Sigmoid colon (tissue), 7 donors: ENCODE measurements around the gene NSFL1C. TPM values are rescaled to one million over a fixed set of nuclear protein-coding genes. Genes with fewer than 3 reads are reported as not detected.

ENCODE experiments used
- DNase-seq: peaks from one replicate; pipeline ENCODE4 v3.0.0-alpha.2; 2019
- H3K27ac ChIP-seq, 4 donors: fragments of 200-600 bp; sonication (generic); one replicate each; pipeline ENCODE4 v1.5.1; 2016 to 2019; ENCODE audit warnings: mild to moderate bottlenecking in 1 of 4
- H3K27me3 ChIP-seq, 3 donors: fragments of 200-600 bp; sonication (generic); one replicate each; pipeline ENCODE4 v1.5.1; 2019; ENCODE audit warnings: mild to moderate bottlenecking in 1 of 3
- H3K36me3 ChIP-seq, 4 donors: fragments of 200-600 bp; sonication (generic); one replicate each; pipeline ENCODE4 v1.5.1; 2016 to 2019
- H3K4me1 ChIP-seq, 4 donors: fragments of 200-600 bp; sonication (generic); one replicate each; pipeline ENCODE4 v1.5.1; 2017 to 2019
- H3K4me3 ChIP-seq, 4 donors: fragments of 200-600 bp; sonication (generic); one replicate each; pipeline ENCODE4 v1.5.1; 2017 to 2019; ENCODE audit warnings: mild to moderate bottlenecking in 2 of 4, moderate library complexity in 1 of 4
- H3K9me3 ChIP-seq, 4 donors: fragments of 200-600 bp in 3 of 4; sonication (generic) in 3 of 4; one replicate each; pipeline versions ENCODE4 v1.5.1 to v1.6.1; 2013 to 2019
- CTCF ChIP-seq, 4 experiments: fragments of 450-650 bp in 3 of 4; fragments of 200-600 bp in 1 of 4; IDR thresholded peaks; one replicate each; pipeline ENCODE4 v1.5.1; 2016 to 2019; ENCODE audit warnings: antibody characterized with exemption in 4 of 4, mild to moderate bottlenecking in 3 of 4, moderate library complexity in 2 of 4
- EP300 ChIP-seq, 4 donors: sonication (generic); formaldehyde crosslinking; IDR thresholded peaks; one replicate each; pipeline ENCODE4 v1.6.1; 2017; ENCODE audit warnings: antibody characterized with exemption in 4 of 4
- POLR2A ChIP-seq, 2 donors: fragments of 450-650 bp; IDR thresholded peaks; one replicate each; pipeline ENCODE4 v1.6.1; 2016; ENCODE audit warnings: antibody characterized with exemption in 2 of 2, mild to moderate bottlenecking in 2 of 2, moderate library complexity in 2 of 2
- POLR2AphosphoS5 ChIP-seq, 4 donors: sonication (generic); formaldehyde crosslinking; IDR thresholded peaks; one replicate each; pipeline ENCODE4 v1.6.1; 2017; ENCODE audit warnings: antibody characterized with exemption in 4 of 4
- WGBS, 2 donors: extraction: QIAGEN DNeasy Blood & Tissue Kit; methylation state at CpG; one replicate each; pipeline ENCODE4 v1.1.7; 2013; 5-methylcytosine and 5-hydroxymethylcytosine counted together
- intact Hi-C: fragments of 100-400 bp; cut with DNase I; formaldehyde crosslinking; loops from one replicate; pipeline ENCODE4 v1.15.1; 2023
- polyA plus RNA-seq, 3 donors: library from polyadenylated mRNA; stranded (reverse); fragments of 200-250 nt; gene quantifications; one replicate each; pipeline ENCODE4 v1.2.3, GENCODE V29; 2013
- total RNA-seq, 4 donors: library from RNA; depleted of rRNA; stranded (reverse); fragments of >200 nt; gene quantifications; one replicate each; pipeline ENCODE4 v1.1.0, GENCODE V29; 2016
- donor health status: healthy with polysubstance abuse.
- donor health status: Bipolar disorder and iron deficiency.
- donor health status: healthy.

NSFL1C gene
- total and polyA plus RNA-seq, 7 donors = 33.5 to 61.9 (median 46.5) TPM

GRCh38 chr20:1468117-1468624 is 1.5 kb upstream of the NSFL1C start:
- peaks cover 0 to 11% (median 0%) of the 10 kb centered on the region in 4 donors for H3K36me3 ChIP-seq
- H3K27ac ChIP-seq = peak overlapping the region in 1 of 4 donors; percentile 32
- no peaks in the 10 kb centered on the region for H3K27me3 ChIP-seq
- no peak overlapping the region for H3K4me3 ChIP-seq
- no peak for TF ChIP-seq POLR2A (IDR thresholded peaks at IDR 0.05)
- TF ChIP-seq POLR2AphosphoS5 (IDR thresholded peaks at IDR 0.05) = no peak
- TF ChIP-seq EP300 (IDR thresholded peaks at IDR 0.05) = no peak
- TF ChIP-seq CTCF (IDR thresholded peaks at IDR 0.05) = no peak
- WGBS, 2 donors = 54 to 67% methylated on average over 7 of the region's 7 CpGs
- H3K4me1 ChIP-seq = peaks cover 0 to 45% (median 35%) of the 10 kb centered on the region in 4 donors
- no peaks in the 10 kb centered on the region for H3K9me3 ChIP-seq
- DNase-seq = no peak
- intact Hi-C loops = loop anchor here (5.0 kb wide), 2 partner anchors 926 to 1004 kb away; partner anchors contain the start of genes CSNK2A1 and SNRPB

GRCh38 chr20:1467355-1468116 is 887 bp upstream of the NSFL1C start:
- peaks cover 0 to 17% (median 0%) of the 10 kb centered on the region in 4 donors for H3K36me3 ChIP-seq
- intact Hi-C loops = loop anchor here (2.0 to 5.0 kb wide), 5 partner anchors 75 to 1005 kb away; partner anchors contain the start of genes CSNK2A1, FKBP1A, PSMF1 and SNRPB
- H3K27ac ChIP-seq = peak overlapping the region; percentile 84 to 89 (median 87)
- no peaks in the 10 kb centered on the region for H3K9me3 ChIP-seq
- 10 to 23% methylated on average over 22 of the region's 22 CpGs for WGBS, 2 donors
- H3K27me3 ChIP-seq = no peaks in the 10 kb centered on the region
- TF ChIP-seq POLR2AphosphoS5 (IDR thresholded peaks at IDR 0.05) = peak in 1 of 4 donors; percentile 10
- no peak for TF ChIP-seq POLR2A (IDR thresholded peaks at IDR 0.05)
- no peak for DNase-seq
- H3K4me3 ChIP-seq = peak overlapping the region in 3 of 4 donors; percentile 77 to 97 (median 93)
- H3K4me1 ChIP-seq = peaks cover 0 to 45% (median 35%) of the 10 kb centered on the region in 4 donors

GRCh38 chr20:1467082-1467354 is 369 bp upstream of the NSFL1C start:
- no peaks in the 10 kb centered on the region for H3K27me3 ChIP-seq
- H3K9me3 ChIP-seq = no peaks in the 10 kb centered on the region
- TF ChIP-seq CTCF (IDR thresholded peaks at IDR 0.05) = no peak
- H3K36me3 ChIP-seq = peaks cover 0 to 22% (median 0%) of the 10 kb centered on the region in 4 donors
- H3K27ac ChIP-seq = peak overlapping the region; percentile 84 to 89 (median 87)
- no peak for DNase-seq
- 2 to 4% methylated on average over 7 of the region's 7 CpGs for WGBS, 2 donors
- H3K4me1 ChIP-seq = peaks cover 0 to 45% (median 35%) of the 10 kb centered on the region in 4 donors
- intact Hi-C loops = loop anchor here (2.0 to 5.0 kb wide), 5 partner anchors 74 to 1005 kb away; partner anchors contain the start of genes CSNK2A1, FKBP1A, PSMF1 and SNRPB
- peak overlapping the region; percentile 77 to 97 (median 92) for H3K4me3 ChIP-seq

- no peak for TF ChIP-seq CTCF (IDR thresholded peaks at IDR 0.05)
- no peak for TF ChIP-seq POLR2A (IDR thresholded peaks at IDR 0.05)
- TF ChIP-seq POLR2AphosphoS5 (IDR thresholded peaks at IDR 0.05) = no peak
- no peak for TF ChIP-seq EP300 (IDR thresholded peaks at IDR 0.05)
These were observed 1.0 kb downstream of the NSFL1C start for GRCh38 chr20:1465470-1466210.

More at GRCh38 chr20:1465470-1466210, 1.0 kb downstream of the NSFL1C start:
- H3K36me3 ChIP-seq = peaks cover 0 to 35% (median 0%) of the 10 kb centered on the region in 4 donors
- no peaks in the 10 kb centered on the region for H3K9me3 ChIP-seq
- WGBS, 2 donors = 23 to 39% methylated on average over 12 of the region's 12 CpGs
- no peak for DNase-seq
- H3K4me1 ChIP-seq = peaks cover 0 to 45% (median 35%) of the 10 kb centered on the region in 4 donors
- H3K27me3 ChIP-seq = no peaks in the 10 kb centered on the region
- H3K4me3 ChIP-seq = peak overlapping the region; percentile 77 to 97 (median 92)
- intact Hi-C loops = loop anchor here (2.0 to 5.0 kb wide), 5 partner anchors 73 to 1007 kb away; partner anchors contain the start of genes CSNK2A1, FKBP1A, PSMF1 and SNRPB
- H3K27ac ChIP-seq = peak overlapping the region; percentile 84 to 89 (median 87)
